Stimulated activated effector memory CD8-positive, alpha-beta T cell treated with anti-CD3 and anti-CD28 coated beads, Interleukin-12 subunit alpha, Interleukin-12 subunit beta, amount 100 ng/mL, for 72 hours (primary cell): ENCODE results near the gene ISG15.
A peak's percentile ranks its signal among the peaks of the same experiment; 100 is the strongest.

Experiments
- ATAC-seq: fragments of 150-1000 bp; cut with Tn5 transposase; 2 replicates; pipeline ENCODE4 v1.10.0; 2021
- DNase-seq, 2 donors: peaks; one replicate each; pipeline ENCODE4 v3.0.0; 2021 to 2022; ENCODE audit warnings: low spot score in 2 of 2
- H3K27ac Mint-ChIP-seq: one replicate; pipeline ENCODE4 v1.8.0; 2022; ENCODE audit warnings: mild to moderate bottlenecking, mixed read lengths
- H3K36me3 Mint-ChIP-seq: one replicate; pipeline ENCODE4 v1.8.0; 2022; ENCODE audit warnings: mild to moderate bottlenecking, mixed read lengths
- H3K4me1 Mint-ChIP-seq: one replicate; pipeline ENCODE4 v1.8.0; 2022; ENCODE audit warnings: mixed read lengths
- H3K4me3 Mint-ChIP-seq: one replicate; pipeline ENCODE4 v1.8.0; 2022; ENCODE audit warnings: mild to moderate bottlenecking, mixed read lengths
- H3K9me3 Mint-ChIP-seq: one replicate; pipeline ENCODE4 v1.8.0; 2022; ENCODE audit warnings: mixed read lengths

Gene ISG15

DNA sequence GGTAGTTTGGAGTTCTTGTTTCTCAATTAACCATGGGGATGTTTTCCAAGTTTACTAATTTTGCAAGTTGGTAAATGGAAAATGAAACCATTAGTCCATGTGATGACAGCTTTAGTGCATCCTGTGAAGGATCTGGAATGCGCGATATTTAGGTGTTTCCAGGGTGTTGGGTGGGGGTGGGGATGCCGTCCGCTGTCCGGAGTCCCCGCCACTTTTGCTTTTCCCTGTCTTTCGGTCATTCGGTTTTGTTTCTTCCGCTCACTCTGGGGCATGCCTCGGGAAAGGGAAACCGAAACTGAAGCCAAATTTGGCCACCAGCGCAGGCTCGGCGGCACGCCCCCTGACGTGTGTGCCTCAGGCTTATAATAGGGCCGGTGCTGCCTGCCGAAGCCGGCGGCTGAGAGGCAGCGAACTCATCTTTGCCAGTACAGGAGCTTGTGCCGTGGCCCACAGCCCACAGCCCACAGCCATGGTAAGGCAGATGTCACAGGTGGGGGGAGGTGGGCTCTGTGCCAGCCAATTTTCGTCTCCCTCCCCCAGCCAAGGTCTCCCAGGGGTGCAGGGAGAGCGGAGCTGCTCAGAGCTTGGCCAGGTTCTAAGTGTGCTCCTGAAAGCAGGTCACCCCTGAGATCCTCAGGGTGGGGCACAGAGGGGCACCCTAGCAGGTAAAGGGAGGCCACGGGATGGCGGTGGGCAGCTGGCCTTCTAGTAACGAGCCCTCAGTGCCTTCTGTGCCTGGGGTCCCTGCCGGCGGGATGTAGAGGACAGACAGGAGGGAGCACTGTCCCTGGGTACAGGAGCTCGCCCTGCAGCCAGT is at the start of gene ISG15:
Gene ISG15 (plus strand): TSS at position 393 of the 817 bp plus-strand sequence. CDS start 77 bp downstream, at position 470.
- H3K9me3 Mint-ChIP-seq, result peaks cover 2% of the 10 kb centered on the region
- peak; percentile 62 to 91 for DNase-seq
- peak; percentile 96 for ATAC-seq
- peak within 1 kb of the TSS; percentile 96 for H3K27ac Mint-ChIP-seq
- H3K4me1 Mint-ChIP-seq, result peaks cover 34% of the 10 kb centered on the region
- H3K36me3 Mint-ChIP-seq, result peaks cover 12% of the 10 kb centered on the region
- H3K4me3 Mint-ChIP-seq, result peak within 1 kb of the TSS; percentile 95

DNA sequence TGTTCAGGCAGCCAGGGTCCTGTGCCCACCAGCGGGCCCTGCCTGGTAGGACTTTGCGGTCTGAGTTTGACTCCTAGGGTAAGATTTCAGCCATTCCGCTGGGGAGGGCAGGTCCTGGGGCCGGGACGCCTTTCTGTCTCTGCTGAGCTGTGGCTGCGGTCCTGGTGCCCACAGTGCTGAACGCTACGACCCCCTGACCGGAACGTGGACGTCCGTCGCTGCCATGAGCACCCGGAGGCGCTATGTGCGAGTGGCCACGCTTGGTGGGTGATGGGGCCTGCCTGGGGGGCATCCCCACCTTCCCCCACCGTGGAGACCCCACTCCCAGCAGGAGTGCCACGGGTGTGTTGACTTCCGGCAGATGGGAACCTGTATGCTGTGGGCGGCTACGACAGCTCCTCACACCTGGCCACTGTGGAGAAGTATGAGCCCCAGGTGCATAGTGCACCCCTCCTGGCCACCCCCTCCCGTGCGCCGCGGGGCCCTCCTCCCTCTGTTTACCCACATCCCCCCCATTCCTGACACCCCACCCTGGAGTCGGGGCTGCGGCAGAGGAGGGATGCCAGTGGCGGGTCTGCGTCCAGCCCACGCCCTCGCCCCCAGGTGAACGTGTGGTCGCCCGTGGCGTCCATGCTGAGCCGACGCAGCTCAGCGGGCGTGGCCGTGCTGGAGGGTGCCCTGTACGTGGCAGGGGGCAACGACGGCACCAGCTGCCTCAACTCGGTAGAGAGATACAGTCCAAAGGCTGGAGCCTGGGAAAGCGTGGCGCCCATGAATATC is 49.4 kb upstream of the ISG15 start:
- no peak overlapping the region for H3K27ac Mint-ChIP-seq
- ATAC-seq (no peak), DNase-seq (no peak)
- no peak overlapping the region for H3K4me3 Mint-ChIP-seq
- H3K9me3 Mint-ChIP-seq, result no peaks in the 10 kb centered on the region
- H3K36me3 Mint-ChIP-seq, result peaks cover 1% of the 10 kb centered on the region
- peaks cover 6% of the 10 kb centered on the region for H3K4me1 Mint-ChIP-seq

DNA sequence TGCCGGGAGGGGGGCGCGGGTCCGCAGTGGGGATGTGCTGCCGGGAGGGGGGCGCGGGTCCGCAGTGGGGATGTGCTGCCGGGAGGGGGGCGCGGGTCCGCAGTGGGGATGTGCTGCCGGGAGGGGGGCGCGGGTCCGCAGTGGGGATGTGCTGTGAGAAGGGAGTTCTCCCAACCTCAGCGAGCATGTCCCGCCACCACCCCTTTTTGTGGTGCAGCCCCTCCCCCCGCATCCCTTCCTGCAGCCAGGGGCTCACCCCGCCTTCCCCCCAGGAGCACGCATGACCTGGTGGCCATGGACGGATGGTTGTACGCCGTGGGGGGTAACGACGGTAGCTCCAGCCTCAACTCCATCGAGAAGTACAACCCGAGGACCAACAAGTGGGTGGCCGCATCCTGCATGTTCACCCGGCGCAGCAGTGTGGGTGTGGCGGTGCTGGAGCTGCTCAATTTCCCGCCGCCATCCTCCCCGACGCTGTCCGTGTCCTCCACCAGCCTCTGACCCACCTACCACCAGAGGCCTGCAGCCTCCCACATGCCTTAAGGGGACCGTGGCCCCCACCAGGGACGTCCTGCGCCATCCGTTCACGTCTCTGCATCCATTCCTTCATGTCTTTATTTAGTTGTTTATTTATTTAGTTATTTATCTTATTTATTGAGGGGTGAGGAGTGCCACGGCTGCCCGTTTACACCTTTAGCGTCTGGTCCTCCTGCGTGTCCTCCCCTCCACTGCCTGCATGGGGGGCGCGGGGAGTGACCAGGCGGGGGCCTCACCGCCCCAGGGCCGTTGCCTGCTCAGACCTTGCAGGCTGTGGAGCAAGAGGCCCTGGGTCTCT is 48.4 kb upstream of the ISG15 start:
- H3K27ac Mint-ChIP-seq, result no peak overlapping the region
- DNase-seq (no peak), ATAC-seq (no peak)
- H3K36me3 Mint-ChIP-seq, result no peaks in the 10 kb centered on the region
- no peaks in the 10 kb centered on the region for H3K9me3 Mint-ChIP-seq
- H3K4me1 Mint-ChIP-seq, result peaks cover 6% of the 10 kb centered on the region
- peak overlapping the region; percentile 62 for H3K4me3 Mint-ChIP-seq

DNA sequence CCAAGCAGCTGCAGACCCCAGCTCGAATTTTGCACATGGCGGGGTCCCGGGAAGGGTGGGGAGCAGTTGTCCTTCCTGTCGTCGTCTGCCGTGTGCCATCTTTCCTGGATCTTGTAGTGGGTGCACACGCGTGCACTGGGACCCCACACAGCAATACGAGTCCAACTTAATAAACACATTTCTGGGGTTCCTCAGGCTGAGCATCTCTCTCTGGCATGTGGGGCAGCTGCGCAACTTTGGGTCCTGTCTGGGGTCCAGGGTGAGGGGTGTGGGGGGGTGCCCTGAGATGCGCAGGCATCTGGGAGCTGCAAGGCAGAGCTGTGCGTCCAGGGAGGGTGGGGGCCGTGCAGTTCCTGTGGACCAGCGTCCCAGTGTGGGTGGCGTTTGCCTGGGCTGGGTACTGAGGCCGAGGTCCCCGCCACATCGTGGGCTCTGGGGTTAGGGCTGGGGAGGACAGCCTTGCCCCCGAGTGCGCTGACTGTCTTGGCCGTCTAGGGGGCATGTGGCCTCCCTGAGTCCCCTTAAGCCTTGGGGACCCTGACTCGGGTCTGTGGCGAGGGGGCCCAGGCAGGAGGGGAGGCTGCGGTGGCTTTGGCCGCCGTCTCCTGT is 47.7 kb upstream of the ISG15 start:
- H3K4me1 Mint-ChIP-seq, result peaks cover 6% of the 10 kb centered on the region
- peak overlapping the region; percentile 62 for H3K4me3 Mint-ChIP-seq

DNA sequence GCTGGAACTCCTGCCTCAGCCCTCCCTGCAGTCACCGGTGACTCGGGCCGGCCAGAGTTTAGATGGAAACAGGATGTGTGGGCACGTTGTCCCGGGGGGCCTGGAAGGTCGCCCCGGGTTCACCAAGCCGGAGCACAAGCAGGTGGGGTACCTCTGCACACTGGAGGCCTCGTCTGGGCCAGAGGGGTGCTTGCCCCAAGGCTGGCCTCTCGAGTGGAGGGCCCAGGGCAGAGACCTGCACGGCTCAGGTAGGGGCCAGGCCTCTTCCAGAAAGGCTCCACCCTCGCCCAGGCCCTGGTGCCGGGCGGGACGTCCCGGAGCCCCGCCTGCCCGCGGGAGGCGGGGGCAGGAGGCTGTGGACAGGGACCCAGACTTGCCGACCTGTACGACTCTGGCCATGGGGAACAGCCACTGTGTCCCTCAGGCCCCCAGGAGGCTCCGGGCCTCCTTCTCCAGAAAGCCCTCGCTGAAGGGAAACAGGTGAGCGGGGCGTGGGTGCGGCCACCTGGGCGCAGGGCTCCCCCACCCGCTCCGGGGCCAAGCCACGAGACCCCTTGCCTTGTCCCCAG is 47.1 kb upstream of the ISG15 start, which contains the start of gene PLEKHN1:
Gene PLEKHN1 (plus strand): TSS at position 348 of the 569 bp plus-strand sequence. CDS start 50 bp downstream, at position 398.
- peak within 1 kb of the TSS; percentile 62 for H3K4me3 Mint-ChIP-seq
- H3K4me1 Mint-ChIP-seq, result peaks cover 6% of the 10 kb centered on the region
- no peaks in the 10 kb centered on the region for H3K36me3 Mint-ChIP-seq
- no peak within 1 kb of the TSS for H3K27ac Mint-ChIP-seq
- DNase-seq (no peak), ATAC-seq (peak; percentile 63)
- H3K9me3 Mint-ChIP-seq, result no peaks in the 10 kb centered on the region

More for the DNA sequence above, 47.7 kb upstream of the ISG15 start:
- Mint-ChIP-seq H3K36me3 (no peaks in the 10 kb centered on the region), H3K27ac (no peak overlapping the region), H3K9me3 (no peaks in the 10 kb centered on the region)
- no peak for DNase-seq
- no peak for ATAC-seq

DNA sequence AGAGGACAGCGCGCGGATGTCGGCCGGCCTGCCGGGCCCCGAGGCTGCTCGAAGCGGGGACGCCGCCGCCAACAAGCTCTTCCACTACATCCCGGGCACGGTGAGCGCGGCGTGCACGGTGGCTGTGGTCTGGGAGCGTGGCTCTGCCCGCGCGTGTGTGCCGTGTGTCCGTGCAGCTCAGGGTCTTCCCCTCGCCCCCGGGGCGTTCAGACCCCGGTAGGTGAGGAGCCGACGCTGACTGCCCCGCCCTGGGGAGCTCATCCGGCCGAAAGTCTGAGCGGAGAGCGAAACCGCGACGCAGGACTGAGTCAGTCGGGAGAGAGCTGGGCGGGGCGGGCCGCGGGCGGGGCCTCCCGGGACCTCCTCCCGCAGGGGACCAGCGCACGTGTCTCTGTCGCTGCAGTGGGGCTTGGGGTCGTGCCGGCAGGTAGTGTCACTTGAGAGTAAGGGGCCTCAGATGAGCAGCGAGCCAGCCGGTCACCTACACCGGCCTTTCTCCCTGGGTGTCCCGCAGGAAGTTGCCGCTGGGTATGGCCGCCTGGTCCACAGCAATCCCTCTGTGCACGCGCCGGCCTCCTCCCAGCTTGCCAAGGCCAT is 46.5 kb upstream of the ISG15 start:
- Mint-ChIP-seq H3K9me3 (no peaks in the 10 kb centered on the region), H3K4me1 (peaks cover 6% of the 10 kb centered on the region), H3K27ac (no peak overlapping the region)

DNA sequence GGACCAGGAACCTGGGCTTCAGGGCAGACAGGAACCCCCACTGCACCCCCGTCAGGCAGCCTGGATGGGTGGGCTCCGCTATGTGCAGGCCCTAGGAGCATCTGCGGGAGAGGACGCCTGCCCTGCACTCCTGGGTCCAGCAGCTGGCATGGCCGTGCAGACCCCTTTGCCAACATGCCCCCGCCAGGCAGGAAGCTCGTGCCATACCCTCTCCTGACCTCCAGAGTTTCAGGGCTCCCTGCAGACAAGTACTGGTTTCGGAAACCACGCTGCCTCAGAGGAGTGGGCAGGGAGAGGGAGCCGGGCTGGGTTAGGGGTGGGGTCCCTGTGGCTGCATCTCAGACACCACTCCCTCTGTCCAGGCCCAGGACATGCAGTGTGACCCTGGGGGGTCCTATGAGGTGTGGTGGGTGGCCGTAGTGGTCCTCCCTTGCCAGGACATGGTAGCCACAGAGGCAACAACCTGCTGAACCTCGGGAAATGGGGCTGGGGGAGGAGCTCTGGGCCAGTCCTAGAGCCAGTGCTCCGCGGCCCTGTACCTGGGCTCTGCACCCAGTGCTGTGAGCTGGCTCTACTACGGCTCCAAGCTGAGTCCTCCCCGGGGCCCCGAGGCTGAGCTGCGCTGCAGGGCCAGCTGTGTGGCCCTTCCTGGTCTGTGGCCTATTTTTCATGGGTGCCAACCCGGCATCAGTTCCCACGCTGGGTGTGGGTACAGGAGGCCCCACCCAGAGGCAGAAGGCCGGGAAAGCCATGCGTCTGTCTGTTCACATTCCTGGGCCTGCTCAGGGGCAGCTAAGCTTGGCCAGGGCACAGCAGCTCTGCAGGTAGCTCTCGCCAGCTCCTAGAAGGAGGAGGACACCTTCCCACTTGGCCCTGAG is 45.6 kb upstream of the ISG15 start:
- peaks cover 6% of the 10 kb centered on the region for H3K4me1 Mint-ChIP-seq
- H3K36me3 Mint-ChIP-seq, result no peaks in the 10 kb centered on the region
- H3K4me3 Mint-ChIP-seq, result peak overlapping the region; percentile 62
- ATAC-seq (no peak), DNase-seq (no peak)
- no peaks in the 10 kb centered on the region for H3K9me3 Mint-ChIP-seq
- no peak overlapping the region for H3K27ac Mint-ChIP-seq

More for the DNA sequence above, 46.5 kb upstream of the ISG15 start:
- DNase-seq (peak; percentile 63 to 83), ATAC-seq (peak; percentile 91)
- no peaks in the 10 kb centered on the region for H3K36me3 Mint-ChIP-seq
- H3K4me3 Mint-ChIP-seq, result peak overlapping the region; percentile 62

DNA sequence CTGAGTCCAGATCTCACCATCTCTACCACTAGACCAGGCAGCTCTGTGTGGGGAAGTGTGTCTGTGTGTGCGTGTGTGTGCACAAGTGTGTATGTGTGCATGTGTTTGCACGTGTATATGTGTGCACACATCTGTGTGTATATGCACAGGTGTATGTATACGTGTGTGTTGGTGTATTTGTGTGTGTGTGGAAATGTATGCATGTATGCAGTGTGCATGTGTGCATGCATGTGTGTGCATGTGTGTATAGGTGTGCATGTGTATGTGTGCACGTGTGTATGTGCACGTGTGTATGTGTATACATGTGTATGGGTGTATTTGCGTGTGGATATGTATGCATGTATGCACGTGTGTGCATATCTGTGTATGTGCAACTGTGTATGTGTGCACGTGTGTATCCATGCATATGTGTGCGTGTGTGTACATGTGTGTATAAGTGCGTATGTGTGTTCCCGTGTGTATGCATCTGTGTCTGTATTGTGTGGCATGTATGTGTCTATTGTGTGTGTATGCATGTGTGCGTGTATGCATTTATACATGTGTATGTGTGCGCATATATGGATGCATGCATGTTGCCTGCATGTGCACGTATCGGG is 43.9 kb upstream of the ISG15 start:
- Mint-ChIP-seq H3K9me3 (no peaks in the 10 kb centered on the region), H3K4me3 (no peak overlapping the region), H3K4me1 (peaks cover 6% of the 10 kb centered on the region), H3K36me3 (no peaks in the 10 kb centered on the region), H3K27ac (no peak overlapping the region)
- no peak for ATAC-seq
- DNase-seq, result no peak

DNA sequence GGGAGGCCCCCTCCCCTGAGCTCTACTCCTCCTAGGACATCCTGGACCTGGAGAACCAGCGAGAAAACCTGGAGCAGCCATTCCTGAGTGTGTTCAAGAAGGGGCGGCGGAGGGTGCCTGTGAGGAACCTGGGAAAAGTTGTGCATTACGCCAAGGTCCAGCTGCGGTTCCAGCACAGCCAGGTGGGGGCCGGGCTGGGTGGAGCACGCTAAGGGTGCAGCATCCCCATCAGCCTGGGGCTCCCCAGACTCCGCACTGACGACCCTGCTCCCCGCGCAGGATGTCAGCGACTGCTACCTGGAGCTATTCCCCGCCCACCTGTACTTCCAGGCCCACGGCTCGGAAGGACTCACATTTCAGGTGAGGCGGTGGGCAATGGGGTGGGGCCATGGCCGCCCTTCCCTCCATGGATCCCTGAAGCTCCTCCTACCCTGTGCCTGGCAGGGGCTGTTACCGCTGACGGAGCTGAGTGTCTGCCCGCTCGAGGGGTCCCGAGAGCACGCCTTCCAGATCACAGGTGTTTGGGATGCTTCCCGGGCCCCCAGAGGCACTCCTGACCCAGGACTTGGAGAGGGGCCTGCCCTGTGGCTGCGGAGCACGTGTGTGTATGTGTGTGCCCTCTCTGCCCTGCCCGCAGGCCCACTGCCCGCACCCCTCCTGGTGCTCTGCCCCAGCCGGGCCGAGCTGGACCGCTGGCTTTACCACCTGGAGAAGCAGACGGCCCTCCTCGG is 42.9 kb upstream of the ISG15 start:
- Mint-ChIP-seq H3K4me3 (no peak overlapping the region), H3K4me1 (peaks cover 5% of the 10 kb centered on the region), H3K27ac (no peak overlapping the region), H3K36me3 (no peaks in the 10 kb centered on the region), H3K9me3 (no peaks in the 10 kb centered on the region)
- DNase-seq (no peak), ATAC-seq (no peak)

DNA sequence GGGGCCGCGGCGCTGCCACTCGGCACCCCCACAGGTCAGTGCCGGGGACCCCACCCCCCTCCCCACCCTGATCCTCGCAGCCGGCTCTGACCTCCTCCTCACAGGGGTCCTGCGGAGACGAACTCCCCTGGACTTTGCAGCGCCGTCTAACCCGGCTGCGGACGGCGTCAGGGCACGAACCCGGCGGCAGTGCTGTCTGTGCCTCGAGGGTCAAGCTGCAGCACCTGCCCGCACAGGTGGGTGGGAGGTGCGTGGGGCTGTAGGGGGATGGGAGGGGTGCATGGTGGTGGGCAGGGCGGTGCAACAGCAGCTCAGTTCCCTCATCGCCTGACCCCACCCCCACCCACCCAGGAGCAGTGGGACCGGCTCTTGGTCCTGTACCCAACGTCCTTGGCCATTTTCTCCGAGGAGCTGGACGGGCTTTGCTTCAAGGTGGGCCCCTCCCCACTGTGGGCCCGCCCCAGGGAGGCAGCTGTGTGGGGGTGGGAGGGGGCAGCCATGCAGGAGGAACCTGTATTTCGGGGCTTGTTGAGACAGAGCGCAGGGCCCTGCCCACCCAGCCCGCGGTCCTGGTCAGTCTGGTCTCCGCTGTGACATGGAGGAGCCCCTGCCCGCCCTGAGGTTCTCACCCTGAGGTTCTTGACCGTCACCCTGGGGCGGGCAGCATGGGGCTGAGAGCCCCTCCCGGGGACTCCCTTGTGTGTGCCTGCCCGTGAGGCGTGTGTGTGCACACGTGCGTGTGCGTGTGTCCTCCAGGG is 42.1 kb upstream of the ISG15 start:
- DNase-seq, result no peak
- no peak overlapping the region for H3K4me3 Mint-ChIP-seq
- H3K9me3 Mint-ChIP-seq, result no peaks in the 10 kb centered on the region
- ATAC-seq, result no peak
- H3K27ac Mint-ChIP-seq, result no peak overlapping the region
- H3K36me3 Mint-ChIP-seq, result no peaks in the 10 kb centered on the region
- H3K4me1 Mint-ChIP-seq, result peaks cover 6% of the 10 kb centered on the region

DNA sequence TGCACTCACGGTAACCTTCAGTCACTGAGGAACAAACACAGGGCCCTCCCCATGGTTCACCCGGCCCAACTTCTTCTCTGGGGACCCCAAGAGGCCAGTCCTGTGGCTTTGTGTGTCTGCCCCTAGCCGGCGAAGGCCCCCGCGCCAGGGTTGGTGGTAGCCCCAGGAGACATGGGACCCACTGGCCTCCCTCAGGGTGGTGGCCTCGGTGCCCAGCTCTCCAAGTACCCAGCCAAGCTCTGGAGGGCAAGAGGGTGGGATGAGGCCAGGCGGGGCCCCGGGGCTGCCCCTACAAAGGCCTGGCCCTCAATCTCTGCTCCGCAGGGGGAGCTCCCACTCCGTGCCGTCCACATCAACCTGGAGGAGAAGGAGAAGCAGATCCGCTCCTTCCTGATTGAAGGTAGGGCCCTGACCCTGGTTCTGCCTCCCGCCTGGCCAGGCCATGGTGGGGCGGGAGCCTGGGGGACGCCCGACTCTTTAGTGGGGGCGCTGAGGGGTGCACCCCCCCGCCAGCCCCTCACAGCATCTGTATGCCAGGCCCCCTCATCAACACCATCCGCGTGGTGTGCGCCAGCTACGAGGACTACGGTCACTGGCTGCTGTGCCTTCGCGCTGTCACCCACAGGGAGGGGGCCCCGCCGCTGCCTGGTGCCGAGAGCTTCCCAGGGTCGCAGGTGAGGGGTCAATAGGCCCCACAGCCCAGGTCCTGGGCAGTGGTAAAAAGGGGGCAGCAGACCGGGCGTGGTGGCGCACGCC is 41.4 kb upstream of the ISG15 start:
- Mint-ChIP-seq H3K9me3 (no peaks in the 10 kb centered on the region), H3K4me3 (no peak overlapping the region), H3K36me3 (no peaks in the 10 kb centered on the region), H3K27ac (no peak overlapping the region), H3K4me1 (peaks cover 6% of the 10 kb centered on the region)
- DNase-seq (no peak), ATAC-seq (no peak)
